Epithelial cell of prostate (primary cell): ENCODE results near the gene MAD1L1.

Experiments used
- DNase-seq: peaks from one replicate; pipeline ENCODE4 v3.0.0-alpha.2; 2011; ENCODE audit warnings: low read depth, low spot score
- H3K27ac ChIP-seq: fragments of 450-650 bp; 2 replicates; pipeline ENCODE4 v1.5.1; 2017; ENCODE audit warnings: mild to moderate bottlenecking

Gene MAD1L1

GRCh38 chr7:1855725-1856160 lies 377.0 kb downstream of the MAD1L1 start:
- H3K27ac ChIP-seq: no peak overlapping the region
- no peak for DNase-seq

- no peak overlapping the region for H3K27ac ChIP-seq
- DNase-seq: no peak
Measured at GRCh38 chr7:1854866-1855724, 377.6 kb downstream of the MAD1L1 start.

DNA sequence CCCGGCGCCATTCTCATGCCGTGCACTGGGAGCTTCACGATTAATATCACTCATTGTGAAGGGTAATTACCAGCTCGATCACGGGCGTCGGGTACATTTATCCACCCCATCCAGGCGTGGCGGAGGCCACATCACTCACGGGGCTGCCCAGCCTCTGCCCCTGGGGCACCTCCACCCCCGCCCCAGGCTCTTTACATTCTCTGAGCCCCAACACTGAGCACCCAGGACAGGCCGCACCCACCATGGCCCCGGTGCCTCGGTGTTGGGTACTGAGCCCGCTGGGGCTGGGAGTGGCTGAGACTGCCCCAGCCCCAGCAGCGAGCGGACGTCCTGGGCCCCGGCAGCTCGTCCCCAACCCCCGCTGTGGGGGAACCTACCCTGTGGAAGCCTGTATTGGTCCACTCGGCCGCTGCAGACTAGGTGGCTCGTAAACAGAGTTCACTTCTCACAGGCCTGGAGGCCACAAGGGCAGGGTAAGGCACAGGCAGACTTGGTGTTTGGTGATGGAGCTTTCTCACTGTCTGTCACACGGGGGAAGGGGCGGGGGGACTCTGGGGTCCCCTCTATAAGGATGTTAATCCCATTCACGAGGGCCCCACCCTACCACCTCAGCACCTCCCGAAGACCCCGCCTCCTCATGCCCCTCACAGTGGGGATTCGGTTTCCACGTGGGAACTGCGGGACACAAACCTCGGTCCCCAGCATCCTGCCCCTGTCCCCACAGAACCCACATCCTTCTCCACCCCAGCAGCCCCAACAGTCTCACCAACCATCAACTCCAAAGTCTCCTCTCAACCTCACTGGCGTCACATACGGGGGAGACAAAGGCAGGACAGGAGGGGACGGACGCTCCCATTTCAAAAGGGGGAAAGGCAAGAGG lies 378.5 kb downstream of the MAD1L1 start:
- no peak for DNase-seq
- H3K27ac ChIP-seq: no peak overlapping the region

GRCh38 chr7:1853431-1853985 lies 379.2 kb downstream of the MAD1L1 start:
- DNase-seq: no peak

DNA sequence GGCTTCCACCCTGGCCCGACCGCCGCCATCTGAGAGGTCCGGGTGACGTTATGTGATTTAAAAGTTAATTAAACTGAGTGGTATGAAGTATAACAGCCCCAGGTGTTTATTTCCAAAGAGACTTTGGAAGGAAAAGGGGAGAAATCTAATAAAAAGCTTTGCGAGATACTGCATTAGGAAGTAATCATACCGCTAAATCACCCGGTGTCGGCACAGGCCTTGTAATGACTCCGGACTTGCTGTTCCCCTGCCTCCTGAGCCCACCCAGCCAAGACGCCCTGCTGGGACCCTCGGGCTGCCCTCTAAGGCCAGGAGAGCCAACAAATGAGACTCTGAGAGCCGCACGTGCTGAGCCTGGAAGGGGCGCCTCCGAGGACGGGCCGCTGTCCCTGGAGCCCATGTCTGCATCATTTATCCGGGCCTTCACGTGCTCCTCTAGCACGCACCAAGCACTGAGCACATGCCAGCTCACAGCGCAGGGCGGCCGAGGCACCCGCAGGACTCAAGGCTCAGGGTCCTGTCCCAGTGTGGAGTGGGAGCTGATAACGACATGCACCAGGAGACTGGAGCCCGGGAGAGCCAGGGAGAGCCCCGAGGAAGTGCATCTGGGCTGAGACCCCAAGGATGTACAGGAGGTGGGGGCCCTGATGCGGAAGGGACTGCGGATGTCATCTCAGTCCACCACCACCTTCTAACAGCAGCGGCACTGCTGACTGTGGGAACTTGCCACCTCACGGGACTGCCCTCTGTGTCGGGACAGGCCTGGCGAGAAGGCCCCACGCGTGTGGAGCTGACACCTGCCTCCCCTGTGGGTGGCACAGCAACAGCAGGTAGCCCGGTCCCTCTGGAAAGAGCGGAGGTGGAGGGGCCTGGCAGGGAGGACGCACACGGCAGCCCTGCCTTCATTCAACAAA lies 380.0 kb downstream of the MAD1L1 start:
- DNase-seq: no peak
- no peak overlapping the region for H3K27ac ChIP-seq

More at GRCh38 chr7:1853431-1853985, 379.2 kb downstream of the MAD1L1 start:
- H3K27ac ChIP-seq: no peak overlapping the region

GRCh38 chr7:1851721-1852516 lies 380.8 kb downstream of the MAD1L1 start:
- no peak for DNase-seq

DNA sequence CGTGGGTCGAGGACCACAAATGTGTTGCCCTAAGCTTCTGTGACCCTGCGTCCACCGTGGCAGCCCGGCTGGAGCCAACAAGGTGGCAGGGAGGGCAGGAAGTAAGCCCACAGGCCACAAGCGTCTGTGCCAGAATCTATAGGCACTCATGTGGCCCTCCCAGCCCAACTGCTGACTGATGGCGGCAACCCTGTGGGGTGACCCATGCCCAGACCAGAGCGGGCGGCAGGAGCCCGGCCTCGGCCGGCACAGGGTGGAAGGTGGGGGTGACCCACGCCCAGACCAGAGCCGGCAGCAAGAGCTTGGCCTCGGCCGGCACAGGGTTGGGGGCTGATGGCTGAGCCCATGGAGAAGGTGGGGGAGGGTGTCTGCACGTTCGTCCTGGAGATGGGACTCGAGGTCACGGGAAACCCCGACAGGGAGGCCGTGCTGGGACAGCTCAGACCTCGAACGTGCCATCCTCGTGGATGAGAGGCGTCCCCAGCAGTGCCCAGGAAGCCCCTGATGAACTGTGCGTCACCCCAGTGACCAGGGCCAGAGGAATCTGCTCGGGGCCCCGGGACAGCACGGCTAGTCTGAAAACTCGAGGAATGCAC lies 381.7 kb downstream of the MAD1L1 start:
- H3K27ac ChIP-seq: no peak overlapping the region
- DNase-seq: no peak

More at GRCh38 chr7:1851721-1852516, 380.8 kb downstream of the MAD1L1 start:
- no peak overlapping the region for H3K27ac ChIP-seq

DNA sequence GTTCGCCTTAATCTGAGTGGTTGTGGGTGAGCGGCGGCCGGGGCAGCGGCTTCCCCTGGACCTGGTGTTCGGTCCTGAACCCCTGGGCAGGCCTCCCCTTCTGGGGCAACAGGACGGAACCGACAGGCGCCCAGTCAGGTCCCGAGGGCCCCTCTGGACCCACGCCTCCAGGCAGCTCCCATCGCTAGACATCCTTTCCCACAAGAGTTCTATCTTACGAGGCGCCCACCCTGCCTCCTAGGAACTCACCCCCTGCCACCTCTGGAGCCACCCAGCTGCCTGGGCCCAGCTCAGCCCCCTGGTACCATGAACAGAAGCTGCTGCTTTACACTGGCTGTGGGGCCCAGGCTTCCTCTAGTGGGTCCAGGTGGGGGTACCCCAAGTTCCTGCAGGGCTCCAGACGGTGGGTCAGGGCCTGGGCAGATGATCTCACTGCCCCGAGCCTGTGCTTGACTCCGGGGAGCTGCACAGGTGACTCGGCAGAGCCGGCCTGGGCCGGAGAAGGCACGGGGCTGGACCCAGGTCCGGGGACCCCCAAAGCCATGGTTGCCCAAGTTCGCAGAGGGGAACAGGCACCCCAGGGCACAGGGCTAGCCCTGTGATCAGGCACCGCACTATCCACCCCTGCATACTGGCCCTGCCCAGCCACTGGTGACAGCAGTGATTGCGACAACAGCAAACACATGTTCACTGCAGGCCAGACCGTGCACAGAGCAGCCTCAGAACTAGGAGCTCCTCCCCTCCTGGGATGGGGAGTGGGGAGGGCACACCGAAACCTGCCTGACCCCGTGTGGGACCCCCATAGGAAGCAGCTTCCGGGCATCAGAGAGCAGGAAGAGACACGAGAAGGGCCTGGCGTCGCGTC lies 382.4 kb downstream of the MAD1L1 start:
- no peak overlapping the region for H3K27ac ChIP-seq
- no peak for DNase-seq

GRCh38 chr7:1849351-1850041 lies 383.2 kb downstream of the MAD1L1 start:
- no peak for DNase-seq
- H3K27ac ChIP-seq: no peak overlapping the region

DNA sequence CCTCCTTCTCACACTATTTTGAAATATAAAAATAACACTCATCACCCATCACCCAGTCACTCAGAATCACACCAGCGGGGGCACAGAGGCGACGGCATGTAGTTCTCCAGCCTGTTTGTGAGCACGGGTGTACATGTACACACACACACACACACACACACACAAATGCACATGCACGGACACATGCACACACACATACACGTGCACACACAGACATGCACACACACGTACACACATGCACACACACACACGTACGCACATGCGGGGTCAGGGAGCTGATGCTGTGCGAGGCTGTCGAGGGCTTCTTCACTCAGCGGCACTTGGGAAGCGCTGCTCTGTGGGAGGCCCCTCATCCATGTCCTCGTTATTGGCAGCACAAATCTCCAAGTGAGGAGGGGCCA lies 383.8 kb downstream of the MAD1L1 start:
- no peak overlapping the region for H3K27ac ChIP-seq
- no peak for DNase-seq

- H3K27ac ChIP-seq: no peak overlapping the region
- no peak for DNase-seq
Measured at GRCh38 chr7:1848013-1848640, 384.6 kb downstream of the MAD1L1 start.

- no peak overlapping the region for H3K27ac ChIP-seq
- no peak for DNase-seq
Measured at GRCh38 chr7:1847260-1848001, 385.3 kb downstream of the MAD1L1 start.

DNA sequence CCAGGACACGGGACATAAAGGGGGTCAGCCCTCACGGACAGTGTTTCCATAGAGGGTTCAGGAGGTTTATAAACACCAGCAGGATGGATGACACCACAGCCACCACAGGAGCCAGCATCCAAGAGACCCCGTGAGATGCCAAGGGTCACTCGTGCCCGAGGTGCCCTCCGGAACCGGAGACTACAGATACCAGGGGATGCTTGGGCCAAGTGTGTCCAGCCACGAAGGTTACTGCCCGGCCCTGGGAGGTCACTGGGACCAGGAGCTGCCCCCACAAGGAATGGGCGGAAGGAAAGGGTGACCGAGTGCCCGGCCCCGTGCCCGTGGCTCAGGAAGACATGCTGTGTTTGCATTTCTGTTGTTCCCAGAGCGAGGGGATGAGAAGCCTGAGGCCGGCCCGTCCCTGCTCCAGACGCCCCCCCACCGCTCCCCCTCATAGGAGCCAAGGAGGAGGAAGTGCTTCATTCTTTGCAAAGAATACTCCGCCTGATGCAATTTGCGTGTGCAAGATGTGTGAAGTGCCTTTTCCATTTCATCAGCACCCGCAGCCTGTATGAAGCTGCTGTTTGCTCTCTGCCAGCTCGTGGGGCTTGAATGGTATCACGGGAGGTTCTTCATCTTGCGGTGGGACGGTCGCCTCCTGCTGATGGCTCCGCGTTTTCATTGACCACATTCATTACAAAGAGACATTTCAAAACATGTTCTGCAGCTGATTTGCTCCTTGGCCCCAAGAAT lies 386.2 kb downstream of the MAD1L1 start:
- no peak overlapping the region for H3K27ac ChIP-seq
- no peak for DNase-seq

GRCh38 chr7:1845536-1846311 lies 387.0 kb downstream of the MAD1L1 start:
- DNase-seq: no peak
- H3K27ac ChIP-seq: no peak overlapping the region
